ENCODE measurements around the gene ING5.
"Not testable (repeated sequence)": the region's sequence is repeated elsewhere in the genome, so short reads cannot be mapped to it uniquely, and the experiment has no call there.

ING5 gene

DNA sequence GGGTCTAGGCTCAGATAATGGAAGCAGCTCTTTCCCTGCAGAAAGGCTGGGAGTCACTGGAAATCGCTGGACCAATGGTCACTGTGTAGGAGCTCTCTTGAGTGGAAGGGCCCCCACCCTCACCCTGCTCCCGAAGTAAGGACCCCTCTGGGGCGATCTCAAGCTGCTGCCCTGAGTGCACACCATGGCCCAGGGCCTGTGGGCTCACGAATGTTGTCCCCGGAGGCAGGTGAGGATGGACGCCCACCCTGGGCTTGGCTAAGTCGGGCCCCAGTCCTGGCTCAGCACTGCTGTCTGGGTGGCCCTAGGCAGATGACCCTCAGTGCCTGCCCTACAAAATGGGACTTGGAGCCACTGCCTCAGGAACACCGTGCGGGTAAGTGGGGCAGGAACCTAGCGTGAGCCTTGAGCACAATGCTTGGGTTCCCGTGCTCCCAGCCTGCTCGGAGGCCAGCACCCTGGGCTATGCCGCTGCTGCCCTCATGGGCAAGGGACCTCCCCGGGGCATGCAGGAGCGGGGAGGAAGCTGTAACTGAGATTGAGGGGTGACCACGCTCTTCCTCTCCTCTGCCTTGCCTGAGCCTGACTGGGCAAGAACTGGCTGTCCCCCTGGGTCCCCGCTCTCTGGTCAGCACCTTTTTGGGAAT lies 36.3 kb downstream of the ING5 start:
- no peak for DNase-seq

DNA sequence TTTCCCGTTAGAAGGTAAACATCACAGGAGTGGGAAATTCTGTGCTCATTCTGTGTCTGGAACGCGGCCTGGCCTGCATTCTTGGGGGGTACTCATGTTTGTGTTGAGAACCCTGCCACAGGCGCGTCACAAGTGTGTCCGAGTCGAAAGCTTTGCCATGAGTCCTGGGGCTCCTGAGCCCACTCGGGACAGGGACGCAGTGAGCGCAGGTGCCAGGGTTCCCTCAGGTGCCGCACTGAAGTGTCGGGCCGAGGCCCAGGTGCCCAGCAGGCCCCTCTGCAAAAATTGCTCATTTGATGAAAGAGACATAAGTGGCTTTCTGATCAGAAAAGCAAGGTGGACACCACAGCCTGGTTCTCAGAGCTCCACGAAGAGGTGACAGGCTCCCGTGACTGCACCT lies 37.3 kb downstream of the ING5 start:
- no peak for DNase-seq

DNA sequence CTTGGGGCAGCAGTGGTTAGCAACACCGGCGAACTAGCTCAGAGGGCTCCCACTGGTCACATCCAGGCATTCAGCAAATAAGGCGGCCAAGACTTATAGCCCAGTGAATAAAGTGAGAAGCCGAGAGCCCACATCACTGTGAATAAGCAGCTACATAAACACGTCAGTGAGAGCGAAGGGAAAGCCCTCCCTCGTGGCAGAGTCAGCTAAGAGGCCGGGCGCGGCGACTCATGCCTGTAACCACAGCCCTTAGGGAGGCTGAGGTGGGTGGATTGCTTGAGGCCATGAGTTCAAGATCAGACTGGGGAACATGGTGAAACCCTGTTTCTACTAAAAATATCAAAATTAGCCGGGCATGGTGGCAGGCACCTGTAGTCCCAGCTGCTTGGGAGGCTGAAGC lies 37.8 kb downstream of the ING5 start:
- DNase-seq, result no peak

DNA sequence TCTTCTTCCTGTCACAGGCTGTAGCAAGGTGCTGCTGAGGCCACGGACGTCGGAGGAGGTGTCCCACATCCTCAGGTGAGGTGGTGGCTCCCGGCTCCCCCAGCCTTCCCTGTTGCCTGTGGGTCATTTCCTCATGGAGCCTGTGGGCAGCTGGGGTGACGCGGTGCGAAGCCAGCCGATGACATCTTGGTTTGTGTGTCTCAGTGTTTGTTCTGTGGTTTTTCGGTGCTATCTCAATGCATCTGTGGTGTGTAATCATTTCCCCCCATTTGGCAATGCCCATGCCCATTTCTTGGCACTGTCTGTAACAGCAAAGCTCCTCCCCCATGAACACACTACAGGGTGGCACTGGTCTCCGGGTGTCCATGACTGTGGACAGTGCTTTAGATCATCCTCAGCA lies 39.2 kb downstream of the ING5 start:
- DNase-seq, result no peak

DNA sequence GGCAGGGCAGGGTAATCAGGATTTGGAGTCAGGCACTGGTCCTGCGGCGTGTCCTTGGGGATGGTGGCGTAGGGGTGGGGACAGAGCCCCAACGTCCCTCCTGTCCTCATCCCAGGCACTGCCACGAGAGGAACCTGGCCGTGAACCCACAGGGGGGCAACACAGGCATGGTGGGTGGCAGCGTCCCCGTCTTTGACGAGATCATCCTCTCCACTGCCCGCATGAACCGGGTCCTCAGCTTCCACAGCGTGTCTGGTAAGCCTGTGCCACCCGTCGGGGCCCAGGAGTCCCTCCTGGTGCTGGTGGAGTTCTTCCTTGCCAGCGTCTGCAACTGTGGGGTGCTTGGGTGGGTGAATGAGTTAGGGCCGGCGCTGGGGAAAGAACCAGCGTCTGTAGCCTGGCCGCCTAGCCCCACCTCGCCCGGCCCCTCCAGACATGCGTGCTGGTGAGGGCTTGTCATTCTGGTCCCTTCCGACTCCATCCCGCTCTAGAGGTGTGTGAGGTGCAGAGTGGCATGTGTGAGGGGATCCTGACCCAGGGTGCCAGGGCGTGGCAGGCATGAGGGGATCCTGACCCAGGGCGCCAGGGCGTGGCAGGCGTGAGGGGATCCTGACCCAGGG lies 40.6 kb downstream of the ING5 start:
- no peak for DNase-seq

DNA sequence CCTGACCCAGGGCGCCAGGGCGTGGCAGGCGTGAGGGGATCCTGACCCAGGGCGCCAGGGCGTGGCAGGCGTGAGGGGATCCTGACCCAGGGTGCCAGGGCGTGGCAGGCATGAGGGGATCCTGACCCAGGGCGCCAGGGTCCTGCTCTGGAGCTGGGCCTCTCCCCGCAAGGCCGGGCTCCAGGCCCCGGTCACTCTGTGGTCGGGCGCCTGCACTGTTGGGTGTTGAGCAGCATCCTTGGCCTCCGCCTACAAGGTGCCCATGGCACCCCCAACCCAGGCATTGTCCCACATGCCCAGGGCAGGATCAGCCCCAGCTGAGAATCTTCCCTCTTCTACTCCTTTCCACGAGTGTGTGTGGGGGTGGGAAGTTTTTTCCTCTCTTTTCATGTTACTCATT lies 41.2 kb downstream of the ING5 start:
- DNase-seq, result not testable (repeated sequence)

DNA sequence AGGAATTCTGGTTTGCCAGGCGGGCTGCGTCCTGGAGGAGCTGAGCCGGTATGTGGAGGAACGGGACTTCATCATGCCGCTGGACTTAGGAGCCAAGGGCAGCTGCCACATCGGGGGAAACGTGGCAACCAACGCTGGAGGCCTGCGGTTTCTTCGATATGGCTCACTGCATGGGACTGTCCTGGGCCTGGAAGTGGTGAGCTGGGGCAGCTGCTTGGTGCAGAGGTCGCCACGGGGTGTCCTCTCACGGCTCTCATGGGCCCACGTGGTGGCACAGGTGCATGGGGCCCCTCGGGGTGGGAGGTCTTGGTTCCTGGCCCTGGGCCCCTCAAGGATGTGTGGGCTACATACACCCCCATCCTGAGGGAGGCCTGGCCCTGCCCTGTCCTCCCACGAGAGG lies 41.8 kb downstream of the ING5 start:
- DNase-seq, result no peak

DNA sequence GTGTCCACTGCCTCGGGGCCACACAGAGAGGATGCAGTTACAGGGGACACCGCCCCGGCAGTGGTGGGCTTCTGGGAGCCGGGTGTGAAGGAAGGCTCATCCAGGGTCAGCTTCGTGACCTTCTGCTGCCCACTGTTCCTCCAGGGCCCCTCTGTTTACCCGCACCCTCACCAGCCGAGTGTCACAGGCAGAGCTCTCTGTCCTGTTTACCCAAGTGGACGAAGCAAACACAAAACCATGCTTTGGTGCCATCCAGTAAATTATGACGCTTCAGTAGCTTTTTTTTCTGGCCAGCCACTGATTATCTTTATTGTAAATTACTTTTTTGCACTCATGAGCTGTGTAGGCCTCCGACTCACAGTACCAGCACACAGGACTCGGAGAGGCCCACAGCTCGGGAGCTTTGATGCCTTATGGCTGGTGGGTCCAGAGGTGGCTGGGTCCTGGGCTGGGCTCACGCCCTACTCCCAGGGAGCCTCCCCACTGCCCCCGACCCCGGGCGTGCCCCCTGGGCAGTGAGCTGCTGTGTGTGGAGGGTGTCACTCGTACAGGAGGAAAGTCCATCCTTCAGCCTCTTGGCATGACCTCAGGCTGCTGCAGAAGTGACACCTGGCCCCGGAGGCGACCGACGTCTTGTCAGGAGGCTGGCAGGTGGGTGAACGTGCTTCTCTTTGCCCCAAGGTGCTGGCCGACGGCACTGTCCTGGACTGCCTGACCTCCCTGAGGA lies 42.4 kb downstream of the ING5 start:
- no peak for DNase-seq

DNA sequence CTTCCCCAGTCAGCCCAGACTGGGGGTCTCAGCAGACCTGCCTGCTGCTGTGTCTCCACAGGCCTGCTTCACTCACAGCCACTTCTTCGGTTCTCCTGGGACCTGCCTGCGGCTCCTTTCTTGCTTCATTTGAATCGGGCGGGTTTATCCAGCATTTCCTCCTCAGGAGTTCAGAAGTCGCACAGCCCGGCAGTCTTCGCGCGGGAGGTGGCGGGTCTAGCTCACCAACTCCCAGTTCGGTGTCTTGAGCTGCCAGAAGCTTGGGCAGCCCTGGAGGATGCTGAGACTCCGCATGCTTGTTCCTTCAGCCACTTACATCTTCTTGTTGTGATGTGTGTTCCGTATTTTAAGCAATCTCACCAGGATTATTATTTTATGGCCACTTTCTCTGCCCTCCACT lies 43.4 kb downstream of the ING5 start:
- DNase-seq, result no peak

DNA sequence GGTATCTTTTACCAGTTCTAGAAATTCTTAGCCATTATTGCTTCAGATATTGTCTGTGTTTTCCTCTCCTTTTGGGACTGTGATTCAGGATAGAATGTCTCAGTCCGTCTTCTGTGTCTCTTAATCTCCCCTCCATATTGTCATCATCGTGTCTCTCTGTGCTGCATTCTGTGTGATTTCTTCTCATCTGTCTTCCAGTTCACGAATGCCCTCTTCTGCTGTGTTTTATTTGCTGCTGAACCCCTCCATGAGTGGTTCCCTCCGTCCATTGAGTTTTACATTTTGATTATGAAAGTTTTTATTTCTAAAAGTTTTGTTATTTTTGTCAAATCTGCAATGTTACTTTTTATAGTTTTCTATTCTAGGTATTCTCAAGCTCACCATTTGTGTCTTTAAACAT lies 44.2 kb downstream of the ING5 start:
- no peak for DNase-seq

DNA sequence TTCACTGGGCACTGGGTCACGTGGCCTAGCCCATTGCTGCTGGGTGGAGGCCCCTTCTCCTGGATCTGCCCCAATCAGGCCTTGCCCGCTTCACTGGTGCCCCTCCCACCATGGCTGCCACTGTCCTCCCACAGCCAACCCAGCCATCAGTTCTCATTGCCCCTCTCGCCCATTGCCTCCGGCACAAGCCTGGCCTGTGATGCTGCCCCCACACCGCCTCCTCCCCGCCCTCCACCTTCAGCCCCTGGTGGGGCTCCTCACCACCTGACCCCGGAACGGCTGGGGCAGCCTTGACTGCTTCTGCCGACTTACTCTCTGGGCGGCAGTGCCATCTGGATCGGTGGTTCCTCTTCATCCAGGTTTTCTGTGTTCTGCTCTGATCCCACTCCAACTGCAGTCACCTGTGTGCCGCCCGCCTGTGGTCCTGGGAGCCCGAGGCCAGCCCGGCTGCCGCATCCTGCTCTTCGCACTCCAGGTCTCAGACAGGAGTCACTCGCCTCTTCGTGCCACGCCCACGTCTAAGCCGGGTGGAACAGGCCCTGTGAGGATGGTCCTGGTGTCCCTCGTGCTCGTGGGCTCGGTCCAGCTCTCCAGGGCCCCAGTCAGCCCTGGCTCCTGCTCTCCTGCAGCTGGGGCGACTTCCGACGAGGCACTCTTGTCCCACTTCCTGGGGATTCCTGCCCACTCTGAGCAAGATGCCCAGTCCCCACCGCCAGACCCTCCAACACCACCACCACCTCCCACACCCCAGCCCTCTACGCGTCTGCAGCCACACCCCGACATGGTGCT lies 46.8 kb downstream of the ING5 start:
- DNase-seq, result no peak

DNA sequence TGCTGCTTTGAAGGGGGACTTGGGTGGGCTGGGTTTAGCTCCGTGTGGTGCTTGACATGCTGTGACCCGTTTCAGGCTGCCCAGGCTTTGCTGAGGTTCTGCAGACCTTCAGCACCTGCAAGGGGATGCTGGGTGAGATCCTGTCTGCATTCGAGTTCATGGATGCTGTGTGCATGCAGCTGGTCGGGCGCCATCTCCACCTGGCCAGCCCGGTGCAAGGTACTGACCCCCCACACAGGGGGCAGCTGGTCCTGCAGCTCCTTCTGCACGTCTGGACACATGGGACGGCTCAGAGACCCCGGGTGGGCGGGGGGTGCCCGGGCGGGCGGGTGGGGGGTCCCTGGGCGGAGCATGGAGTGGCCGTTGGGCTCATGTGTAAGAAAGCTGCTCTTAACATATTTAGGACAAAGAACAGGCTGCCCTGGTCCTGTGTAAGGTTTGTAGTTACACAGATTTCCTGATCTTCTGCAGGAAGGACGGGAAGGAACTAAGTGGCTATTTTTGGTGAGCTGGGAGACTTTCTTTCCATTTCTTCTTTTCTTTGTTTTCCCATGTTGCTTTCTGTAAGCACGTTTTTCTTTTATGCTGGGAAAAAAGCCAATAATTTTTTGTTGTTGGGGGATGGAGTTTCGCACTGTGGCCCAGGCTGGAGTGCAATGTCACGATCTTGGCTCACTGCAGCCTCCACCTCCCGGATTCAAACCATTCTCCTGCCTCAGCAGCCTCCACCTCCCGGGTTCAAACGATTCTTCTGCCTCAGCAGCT lies 48.4 kb downstream of the ING5 start:
- no peak for DNase-seq

DNA sequence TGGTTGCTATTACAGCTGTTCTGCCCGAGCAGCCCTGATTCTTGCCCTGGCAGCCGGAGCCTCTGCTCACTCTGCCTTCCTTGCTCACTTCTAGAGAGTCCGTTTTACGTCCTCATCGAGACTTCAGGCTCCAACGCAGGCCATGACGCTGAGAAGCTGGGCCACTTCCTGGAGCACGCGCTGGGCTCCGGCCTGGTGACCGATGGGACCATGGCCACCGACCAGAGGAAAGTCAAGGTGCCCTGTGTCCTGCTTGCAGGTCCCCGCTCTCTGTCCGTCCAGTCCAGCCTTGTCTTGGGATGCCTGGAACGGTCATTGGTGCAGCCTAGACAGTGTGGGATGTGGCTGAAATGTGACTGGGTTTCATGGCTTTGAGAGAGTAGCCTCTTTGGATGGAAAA lies 49.3 kb downstream of the ING5 start:
- DNase-seq, result no peak

DNA sequence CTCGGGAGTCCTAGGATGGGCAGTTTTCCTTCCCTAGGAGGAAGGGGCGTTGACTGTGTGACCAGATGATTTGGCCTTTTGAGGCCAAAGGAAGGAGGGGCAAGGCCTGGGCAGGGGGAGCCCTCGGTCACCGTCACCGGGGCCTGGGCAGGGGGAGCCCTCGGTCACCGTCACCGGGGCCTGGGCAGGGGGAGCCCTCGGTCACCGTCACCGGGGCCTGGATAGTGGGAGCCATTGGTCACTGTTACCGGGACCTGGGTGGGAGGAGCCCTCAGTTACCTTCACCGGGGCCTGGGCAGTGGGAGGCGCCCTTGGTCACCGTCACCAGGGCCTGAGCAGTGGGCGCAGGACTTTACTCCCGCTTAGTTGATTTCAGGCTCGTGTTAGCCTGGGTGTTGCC lies 49.9 kb downstream of the ING5 start:
- no peak for DNase-seq

DNA sequence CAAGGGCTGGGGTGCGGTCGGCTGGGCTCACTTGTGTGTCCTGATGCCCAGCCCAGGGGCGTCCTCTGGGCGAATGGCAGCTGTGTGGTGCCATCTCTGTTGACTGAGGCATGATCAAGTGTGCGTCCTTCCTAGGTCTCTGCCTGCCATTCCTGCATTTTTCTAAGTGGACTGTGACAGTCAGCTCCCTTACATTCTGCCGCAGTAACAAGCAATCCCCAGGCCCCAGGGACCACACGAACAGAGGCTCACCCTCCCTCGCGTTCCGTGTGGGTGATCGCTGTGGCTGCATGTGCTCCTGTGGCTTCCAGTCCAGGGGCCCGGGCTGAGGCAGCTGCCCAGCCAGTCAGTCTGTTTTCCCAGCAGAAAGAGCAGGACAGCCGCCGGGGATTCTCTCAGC lies 50.4 kb downstream of the ING5 start:
- DNase-seq, result no peak

DNA sequence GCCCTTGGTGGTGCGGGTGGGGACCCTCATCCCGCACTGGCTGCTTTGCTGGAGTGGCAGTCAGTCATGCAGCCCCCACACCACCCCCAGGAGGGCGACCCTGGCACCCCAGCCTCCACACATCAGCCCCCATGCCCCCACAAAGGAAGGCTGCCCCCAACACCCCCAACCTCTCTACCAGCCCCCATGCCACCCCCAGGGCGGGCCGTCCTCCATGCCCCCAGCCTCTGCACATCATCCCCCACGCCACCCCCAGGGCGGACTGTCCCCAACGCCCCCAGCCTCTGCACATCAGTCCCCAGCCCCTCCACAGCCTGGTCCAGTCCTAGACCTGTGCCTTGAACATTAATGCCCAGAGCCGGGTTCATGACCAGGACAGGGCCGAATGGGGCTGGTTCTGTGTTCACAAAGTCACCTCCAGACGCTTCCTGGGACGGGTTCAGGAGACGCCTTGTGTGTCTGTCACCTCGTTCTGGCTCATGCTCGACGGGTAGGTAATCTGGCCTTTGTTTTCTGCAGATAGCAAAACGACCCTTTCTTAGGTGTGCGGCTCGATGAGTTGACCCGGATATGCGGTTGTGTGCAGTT lies 50.9 kb downstream of the ING5 start:
- no peak for DNase-seq

DNA sequence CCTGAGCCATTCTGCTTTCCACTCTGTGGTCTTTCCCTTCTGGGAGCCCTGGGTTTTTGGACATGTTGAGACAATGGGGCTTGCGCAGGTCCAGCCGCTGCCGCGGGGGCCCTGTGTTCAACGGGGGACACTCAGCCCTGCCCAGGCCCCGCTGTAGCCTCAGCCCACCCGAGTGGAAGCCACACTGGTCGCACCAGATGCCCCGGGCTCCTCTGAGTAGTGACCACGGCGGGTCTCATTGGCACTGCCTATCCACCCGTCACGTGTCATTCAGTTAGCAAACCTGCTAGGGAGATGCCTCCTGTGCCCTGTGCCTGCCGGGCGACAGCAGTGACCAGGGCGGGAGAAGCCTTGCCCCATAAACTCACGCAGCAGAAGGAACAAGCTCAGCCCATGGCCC lies 51.7 kb downstream of the ING5 start:
- no peak for DNase-seq

DNA sequence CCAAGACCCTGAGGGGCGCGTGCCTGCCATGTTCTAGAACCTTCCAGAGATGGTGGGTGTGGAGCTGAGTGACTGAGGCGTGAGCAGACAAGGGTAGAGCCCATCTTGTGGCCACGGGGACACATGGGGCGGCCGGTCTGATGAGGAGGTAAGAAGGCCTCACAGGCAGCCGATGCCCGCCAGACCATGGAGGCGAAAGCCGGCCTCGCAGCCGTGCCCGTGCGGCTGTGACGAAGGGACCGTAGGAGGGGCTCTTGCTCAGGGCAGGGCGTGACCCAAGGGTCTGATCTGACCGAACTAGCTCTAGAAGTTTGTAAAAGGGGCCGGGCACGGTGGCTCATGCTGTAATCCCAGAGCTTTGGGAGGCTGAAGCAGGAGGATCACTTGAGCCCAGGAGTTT lies 52.2 kb downstream of the ING5 start:
- no peak for DNase-seq

DNA sequence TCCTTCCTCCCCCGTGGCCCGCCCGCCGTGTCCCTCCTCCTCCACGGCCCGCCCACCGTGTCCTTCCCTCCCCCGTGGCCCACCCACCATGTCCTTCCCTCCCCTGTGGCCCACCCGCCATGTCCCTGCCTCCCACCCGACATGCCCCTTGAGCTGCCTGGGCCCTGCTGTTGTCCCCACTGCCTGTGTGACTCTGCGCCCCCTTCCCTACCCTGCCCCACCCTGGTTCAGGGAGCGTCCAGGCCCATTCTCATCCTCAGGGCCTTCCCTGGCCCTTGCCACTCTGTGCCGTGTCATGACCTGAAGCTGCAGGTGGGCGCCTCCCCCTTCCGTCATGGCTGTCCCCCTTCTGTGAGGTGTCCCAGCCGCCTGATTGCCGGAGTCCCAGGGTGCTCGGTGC lies 53.3 kb downstream of the ING5 start:
- DNase-seq, result no peak

DNA sequence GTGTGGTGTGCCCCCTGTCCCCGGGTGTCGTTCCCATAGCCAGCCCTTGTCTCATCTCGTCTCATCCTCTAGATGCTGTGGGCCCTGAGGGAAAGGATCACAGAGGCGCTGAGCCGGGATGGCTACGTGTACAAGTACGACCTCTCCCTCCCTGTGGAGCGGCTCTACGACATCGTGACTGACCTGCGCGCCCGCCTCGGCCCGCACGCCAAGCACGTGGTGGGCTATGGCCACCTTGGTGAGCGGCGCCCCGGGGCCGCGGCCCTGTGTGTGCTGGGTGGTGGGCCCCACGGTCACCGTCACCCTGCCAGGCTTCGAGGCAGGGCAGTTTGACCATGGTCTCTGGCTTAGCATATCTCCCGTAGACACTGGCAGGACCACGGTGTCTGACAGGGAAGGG lies 53.9 kb downstream of the ING5 start:
- DNase-seq, result no peak

DNA sequence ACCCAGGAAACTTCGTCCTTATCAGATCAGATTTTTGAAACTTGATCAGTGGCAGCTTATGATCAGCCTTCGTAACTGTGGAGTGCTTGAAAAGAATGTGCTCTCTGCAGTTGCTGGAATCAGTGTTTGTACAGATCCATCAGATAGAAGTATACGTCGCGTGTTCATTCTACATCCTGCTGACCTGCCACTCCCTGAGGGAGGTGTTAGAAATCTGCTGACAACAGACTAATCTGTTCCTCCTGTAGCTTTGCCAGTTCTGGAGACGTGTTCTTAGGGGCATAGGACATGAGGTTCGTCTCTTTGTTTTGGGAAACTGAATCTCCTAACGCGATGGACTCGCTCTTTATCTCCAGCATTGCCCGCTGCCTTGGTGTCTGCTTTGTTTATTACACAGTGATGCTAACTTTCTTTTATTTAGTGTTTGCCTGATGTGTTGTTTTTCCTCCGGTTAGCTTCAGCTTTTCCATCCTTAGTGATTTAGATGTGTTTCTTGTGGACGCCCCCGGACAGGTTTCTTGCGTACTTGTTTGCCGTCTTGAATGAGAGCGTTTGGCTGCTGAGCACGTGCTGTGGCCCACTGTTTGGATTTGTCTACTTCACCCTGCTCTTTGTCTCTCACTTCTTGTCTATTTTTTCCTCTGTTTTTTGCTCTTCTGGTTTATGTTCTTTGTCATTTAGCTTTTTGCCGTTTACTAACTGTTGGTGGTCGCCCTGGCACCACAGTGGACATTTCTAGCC lies 57.4 kb downstream of the ING5 start:
- DNase-seq, result no peak
